OCI-LY3 (cell line): ENCODE measurements around the gene ZDHHC13.

Experiments
- H2AFZ ChIP-seq: fragments of 200-600, 300-600 bp; shearing (Covaris generic); 2 replicates; pipeline ENCODE4 v1.6.0; 2014; ENCODE audit warnings: antibody characterized with exemption, low read depth, low read length
- H3K27ac ChIP-seq: fragments of 200-600, 300-600 bp; sonication (generic); 2 replicates; pipeline ENCODE4 v1.5.1; 2014; ENCODE audit warnings: mild to moderate bottlenecking, low read length, moderate library complexity, mixed read lengths
- H3K27me3 ChIP-seq: fragments of 200-600, 300-600 bp; sonication (generic); 2 replicates; pipeline ENCODE4 v1.6.1; 2014; ENCODE audit warnings: low read depth, low read length, mixed read lengths
- H3K36me3 ChIP-seq: fragments of 200-600, 300-600 bp; sonication (generic); replicated peaks from 2 replicates; pipeline ENCODE3; 2014; ENCODE audit warnings: low read depth, low read length, mixed read lengths
- H3K4me1 ChIP-seq: fragments of 300-600, 200-600 bp; sonication (generic); 2 replicates; pipeline ENCODE4 v1.6.1; 2014; ENCODE audit warnings: low read length, mixed read lengths
- H3K4me2 ChIP-seq: fragments of 200-600, 300-600 bp; sonication (generic); 2 replicates; pipeline ENCODE4 v1.6.1; 2014; ENCODE audit warnings: low read length, mixed read lengths
- H3K4me3 ChIP-seq: fragments of 300-600, 200-600 bp; sonication (generic); 2 replicates; pipeline ENCODE4 v1.5.1; 2014; ENCODE audit warnings: antibody characterized with exemption, mild to moderate bottlenecking, low read length, moderate library complexity
- H3K79me2 ChIP-seq: fragments of 300-600, 200-600 bp; shearing (Covaris generic); 2 replicates; pipeline ENCODE4 v1.6.1; 2014; ENCODE audit warnings: mild to moderate bottlenecking, low read length, mixed read lengths
- H3K9ac ChIP-seq: fragments of 300-600, 200-600 bp; shearing (Covaris generic); 2 replicates; pipeline ENCODE4 v1.6.0; 2014; ENCODE audit warnings: mild to moderate bottlenecking, low read length, moderate library complexity
- H3K9me3 ChIP-seq: fragments of 200-600, 300-600 bp; shearing (Covaris generic); 2 replicates; pipeline ENCODE4 v1.6.1; 2014; ENCODE audit warnings: low read length, mixed read lengths; ENCODE audit not compliant: insufficient read depth
- H4K20me1 ChIP-seq: fragments of 200-600, 300-600 bp; sonication (generic); 2 replicates; pipeline ENCODE4 v1.6.1; 2016; ENCODE audit warnings: low read length, mixed read lengths; ENCODE audit not compliant: insufficient read depth
- CTCF ChIP-seq: fragments of 200-600, 300-600 bp; sonication (generic); IDR thresholded peaks from 2 replicates; pipeline ENCODE4 v1.5.1; 2014; ENCODE audit warnings: antibody characterized with exemption, low read length, low read depth
- EZH2phosphoT487 ChIP-seq: fragments of 200-600 bp; shearing (Covaris generic); IDR thresholded peaks from 2 replicates; pipeline ENCODE4 v1.6.1; 2018; ENCODE audit warnings: antibody characterized with exemption, mixed run types, low read depth

ZDHHC13 gene

GRCh38 chr11:19099093-19099492 is 17.9 kb upstream of the ZDHHC13 start:
- Histone ChIP-seq H3K36me3 (no peaks in the 10 kb centered on the region), H2AFZ (no peak overlapping the region), H3K27ac (no peak overlapping the region), H3K4me1 (no peaks in the 10 kb centered on the region), H3K9ac (no peak overlapping the region), H4K20me1 (no peaks in the 10 kb centered on the region), H3K4me3 (no peak overlapping the region), H3K79me2 (no peaks in the 10 kb centered on the region), H3K9me3 (no peaks in the 10 kb centered on the region), H3K4me2 (no peak overlapping the region), H3K27me3 (peaks cover 36% of the 10 kb centered on the region)
- TF ChIP-seq EZH2phosphoT487 (no peak), CTCF (no peak)

DNA sequence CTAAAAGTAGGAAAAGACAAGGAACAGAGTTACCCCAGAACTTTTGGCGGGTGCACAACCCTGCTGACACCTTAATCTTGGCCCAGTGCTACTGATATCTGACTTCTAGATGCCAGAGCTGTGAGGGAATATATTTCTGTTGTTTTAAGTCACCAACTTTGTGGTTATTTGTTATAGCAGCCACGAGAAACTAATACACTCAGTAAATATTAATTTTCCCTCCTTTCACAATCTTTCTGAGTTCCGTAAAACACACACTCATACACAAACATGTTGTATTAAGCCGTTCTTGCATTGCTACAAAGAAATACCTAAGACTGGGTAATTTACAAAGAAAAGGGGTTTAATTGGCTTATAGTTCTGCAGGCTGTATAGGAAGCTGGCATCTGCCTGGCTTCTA is 16.1 kb upstream of the ZDHHC13 start:
- Histone ChIP-seq H3K4me1 (no peaks in the 10 kb centered on the region), H4K20me1 (no peaks in the 10 kb centered on the region), H3K9me3 (no peaks in the 10 kb centered on the region), H3K36me3 (no peaks in the 10 kb centered on the region), H3K4me2 (no peak overlapping the region), H2AFZ (no peak overlapping the region), H3K4me3 (no peak overlapping the region), H3K79me2 (no peaks in the 10 kb centered on the region), H3K27ac (no peak overlapping the region), H3K9ac (no peak overlapping the region), H3K27me3 (peaks cover 32% of the 10 kb centered on the region)
- TF ChIP-seq EZH2phosphoT487 = no peak
- TF ChIP-seq CTCF = no peak

GRCh38 chr11:19101796-19102520 is 15.0 kb upstream of the ZDHHC13 start:
- Histone ChIP-seq H3K27me3 (peaks cover 22% of the 10 kb centered on the region), H3K79me2 (no peaks in the 10 kb centered on the region), H3K9me3 (no peaks in the 10 kb centered on the region), H3K9ac (no peak overlapping the region), H3K4me2 (no peak overlapping the region), H3K4me1 (no peaks in the 10 kb centered on the region), H3K4me3 (no peak overlapping the region), H3K27ac (no peak overlapping the region), H3K36me3 (no peaks in the 10 kb centered on the region), H4K20me1 (no peaks in the 10 kb centered on the region), H2AFZ (no peak overlapping the region)
- no peak for TF ChIP-seq CTCF
- no peak for TF ChIP-seq EZH2phosphoT487

DNA sequence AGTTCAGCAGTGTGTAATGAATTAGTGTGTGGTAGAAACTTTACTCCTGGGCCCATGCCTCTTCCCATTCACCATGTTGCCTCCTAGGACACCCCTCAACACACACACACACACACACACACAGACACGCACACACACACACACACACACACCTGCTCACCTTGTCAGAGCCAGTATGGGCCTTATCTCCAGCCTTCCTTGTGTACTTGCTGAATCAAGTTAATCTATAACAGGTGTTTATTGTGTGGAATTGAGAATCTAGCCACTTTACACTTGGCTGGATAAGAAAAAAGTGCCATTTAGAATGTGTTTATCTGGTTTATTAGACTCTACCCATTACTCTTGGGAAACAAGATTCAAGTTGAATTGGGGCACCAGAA is 14.5 kb upstream of the ZDHHC13 start:
- H3K79me2 ChIP-seq = no peaks in the 10 kb centered on the region
- no peaks in the 10 kb centered on the region for H3K4me1 ChIP-seq
- no peak overlapping the region for H3K4me2 ChIP-seq
- peaks cover 16% of the 10 kb centered on the region for H3K27me3 ChIP-seq
- no peaks in the 10 kb centered on the region for H3K9me3 ChIP-seq
- no peaks in the 10 kb centered on the region for H3K36me3 ChIP-seq
- H3K4me3 ChIP-seq = no peak overlapping the region
- TF ChIP-seq CTCF (no peak), EZH2phosphoT487 (no peak)
- no peak overlapping the region for H3K27ac ChIP-seq
- no peaks in the 10 kb centered on the region for H4K20me1 ChIP-seq
- H2AFZ ChIP-seq = no peak overlapping the region
- H3K9ac ChIP-seq = no peak overlapping the region
